Measurements from ENCODE around the gene DOCK10. TPM values are rescaled to one million over a fixed set of nuclear protein-coding genes. Genes with fewer than 3 reads are reported as not detected.

Gene DOCK10
- total and polyA plus RNA-seq, 2 donors (not counting 3 experiments of a cell fraction or from before 2014, with no cell fraction given) = 5.8 to 23.0 TPM

GRCh38 chr2:224890372-224890771 is 151.9 kb downstream of the DOCK10 start:
- BruUV-seq (replicated peaks) = no TSS peak
- POLR2A ChIA-PET = no interaction called here
- DNase-seq (ENCODE audit: low read depth, low spot score) (no peak), FAIRE-seq (no peak)
- intact Hi-C loops (cut with micrococcal nuclease) (no loop called here), dilution Hi-C loops (cut with MboI; ENCODE audit: extremely low pct_ligation_motif_present, low sequenced_read_pairs) (no loop called here)
- no peak overlapping the region for H3K4me2 ChIP-seq (ENCODE audit: insufficient read depth, low read length)
- H3K9me3 ChIP-seq (replicated peaks; ENCODE audit: control insufficient read depth, insufficient read depth, low read length) = no peaks in the 10 kb centered on the region
- H3K36me3 ChIP-seq (ENCODE audit: control insufficient read depth in 2 of 2, extremely low read depth in 1 of 2, insufficient read depth in 2 of 2, low read length in 2 of 2) = no peaks in the 10 kb centered on the region
- no peak overlapping the region for H3K4me3 ChIP-seq (replicated peaks in 1 of 3; ENCODE audit: insufficient read depth in 1 of 3, low read depth in 1 of 3, low read length in 3 of 3)
- peaks cover 2% of the 10 kb centered on the region for H3K79me2 ChIP-seq (ENCODE audit: control insufficient read depth, insufficient read depth, low read length)
- H3K9ac ChIP-seq (replicated peaks; ENCODE audit: extremely low read depth, insufficient read depth, low read length) = no peak overlapping the region
- no peak overlapping the region for H3K27ac ChIP-seq (ENCODE audit: insufficient read depth, low read depth, low read length)
- H3K9me1 ChIP-seq (replicated peaks; ENCODE audit: control insufficient read depth, extremely low read depth, insufficient read depth, low read length) = no peaks in the 10 kb centered on the region
- no peak overlapping the region for H2AFZ ChIP-seq (ENCODE audit: low read depth, low read length)
- no peaks in the 10 kb centered on the region for H3K4me1 ChIP-seq (ENCODE audit: control insufficient read depth, extremely low read depth, insufficient read depth, low read length)
- no peaks in the 10 kb centered on the region for H3K27me3 ChIP-seq (ENCODE audit: control insufficient read depth in 2 of 2, insufficient read depth in 2 of 2, low read length in 2 of 2)
- TF ChIP-seq POLR2A (IDR thresholded peaks at IDR 0.05; ENCODE audit: low read depth, low read length) (no peak), GATA2 (IDR thresholded peaks at IDR 0.05; ENCODE audit: insufficient read depth, insufficient read length, low read depth, low read length) (no peak), MYC (IDR thresholded peaks at IDR 0.05; ENCODE audit: low read depth, low read length) (no peak), CTCF (IDR thresholded peaks at IDR 0.05; ENCODE audit: extremely low read depth in 1 of 2, insufficient read depth in 1 of 2, low read depth in 1 of 2, low read length in 2 of 2) (no peak), EZH2 (IDR thresholded peaks at IDR 0.05; ENCODE audit: borderline replicate concordance, low read depth, low read length, severe bottlenecking) (no peak), MAX (IDR thresholded peaks at IDR 0.05; ENCODE audit: insufficient read depth, insufficient read length) (no peak), JUN (IDR thresholded peaks at IDR 0.05; ENCODE audit: borderline replicate concordance, insufficient read depth, insufficient read length, low read depth) (no peak), FOS (IDR thresholded peaks at IDR 0.05; ENCODE audit: borderline replicate concordance, insufficient read depth, low read length) (no peak), POLR2AphosphoS5 (IDR thresholded peaks at IDR 0.05; ENCODE audit: insufficient read depth, low read depth, low read length) (no peak)
- CTCF ChIA-PET = no interaction called here
- H4K20me1 ChIP-seq (replicated peaks; ENCODE audit: control insufficient read depth, extremely low read depth, insufficient read depth, low read length) = no peaks in the 10 kb centered on the region
